Body of pancreas (tissue), 4 donors: ENCODE data around the gene KRTAP10-12. TPM values are rescaled to one million over a fixed set of nuclear protein-coding genes. Genes with fewer than 3 reads are reported as not detected.
"Not testable (repeated sequence)": the region's sequence is repeated elsewhere in the genome, so short reads cannot be mapped to it uniquely, and the experiment has no call there.

Source experiments
- ATAC-seq: fragments of 150-250 bp; one replicate; pipeline ENCODE4 v1.9.1; 2016
- DNase-seq, 4 donors: peaks; one replicate each; pipeline ENCODE4 v3.0.0-alpha.2; 2019
- H3K27ac ChIP-seq, 4 donors: fragments of 200-600 bp; sonication (generic); 1 replicate in 3 of 4; 2 replicates in 1 of 4; pipeline versions ENCODE4 v1.5.1 to v1.6.1; 2016 to 2019; ENCODE audit warnings: mild to moderate bottlenecking in 1 of 4, mixed read lengths in 1 of 4, moderate library complexity in 1 of 4
- H3K27me3 ChIP-seq, 2 donors: fragments of 200-600 bp; sonication (generic); one replicate each; pipeline ENCODE4 v1.6.0; 2016; ENCODE audit warnings: mild to moderate bottlenecking in 1 of 2
- H3K36me3 ChIP-seq, 2 donors: fragments of 200-600 bp; sonication (generic); replicated peaks in 1 of 2; 2 replicates each; pipeline ENCODE4 v1.5.1; 2016; ENCODE audit warnings: low read depth in 2 of 2; ENCODE audit not compliant: insufficient read depth in 1 of 2
- H3K4me1 ChIP-seq: fragments of 200-600 bp; sonication (generic); one replicate; pipeline ENCODE4 v1.6.0; 2016
- H3K4me3 ChIP-seq, 2 donors: fragments of 200-600 bp; sonication (generic); 1 replicate in 1 of 2; 2 replicates in 1 of 2; pipeline ENCODE4 v1.5.1; 2016 to 2019
- H3K9me3 ChIP-seq, 3 donors: fragments of 200-600 bp; sonication (generic); 1 replicate in 2 of 3; 2 replicates in 1 of 3; pipeline ENCODE4 v1.5.1; 2016
- POLR2A ChIP-seq, 3 donors: fragments of 450-650 bp; IDR thresholded peaks; one replicate each; pipeline ENCODE4 v1.6.1; 2016; ENCODE audit warnings: antibody characterized with exemption in 3 of 3, mild to moderate bottlenecking in 2 of 3
- WGBS, 2 donors: methylation state at CpG; one replicate each; pipeline ENCODE4 v1.1.5; 2017; 5-methylcytosine and 5-hydroxymethylcytosine counted together
- intact Hi-C: fragments of 100-400 bp; cut with DNase I; formaldehyde crosslinking; loops from one replicate; pipeline ENCODE4 v1.15.1; 2023
- total RNA-seq, 2 donors: library from RNA; depleted of rRNA; stranded (reverse); fragments of >200 nt; gene quantifications; one replicate each; pipeline ENCODE4 v1.1.0, GENCODE V29; 2016
- TF ChIP-seq, protein P1 (sequence below), 7 experiments: fragments of 450-650 bp in 4 of 7; fragments of 200-600 bp in 3 of 7; sonication (generic) in 3 of 7; IDR thresholded peaks; one replicate each; pipeline ENCODE4 v1.5.1; 2016 to 2019; ENCODE audit warnings: antibody characterized with exemption in 7 of 7

Gene KRTAP10-12
- total RNA-seq, 2 donors from 2014 or later, result not detected

GRCh38 chr21:44682580-44683151 is 14.3 kb upstream of the KRTAP10-12 start:
- intact Hi-C loops, result no loop called here
- no peaks in the 10 kb centered on the region for H3K9me3 ChIP-seq
- H3K36me3 ChIP-seq, result no peaks in the 10 kb centered on the region
- TF ChIP-seq POLR2A (IDR thresholded peaks at IDR 0.05), result no peak
- TF ChIP-seq, protein P1, sequence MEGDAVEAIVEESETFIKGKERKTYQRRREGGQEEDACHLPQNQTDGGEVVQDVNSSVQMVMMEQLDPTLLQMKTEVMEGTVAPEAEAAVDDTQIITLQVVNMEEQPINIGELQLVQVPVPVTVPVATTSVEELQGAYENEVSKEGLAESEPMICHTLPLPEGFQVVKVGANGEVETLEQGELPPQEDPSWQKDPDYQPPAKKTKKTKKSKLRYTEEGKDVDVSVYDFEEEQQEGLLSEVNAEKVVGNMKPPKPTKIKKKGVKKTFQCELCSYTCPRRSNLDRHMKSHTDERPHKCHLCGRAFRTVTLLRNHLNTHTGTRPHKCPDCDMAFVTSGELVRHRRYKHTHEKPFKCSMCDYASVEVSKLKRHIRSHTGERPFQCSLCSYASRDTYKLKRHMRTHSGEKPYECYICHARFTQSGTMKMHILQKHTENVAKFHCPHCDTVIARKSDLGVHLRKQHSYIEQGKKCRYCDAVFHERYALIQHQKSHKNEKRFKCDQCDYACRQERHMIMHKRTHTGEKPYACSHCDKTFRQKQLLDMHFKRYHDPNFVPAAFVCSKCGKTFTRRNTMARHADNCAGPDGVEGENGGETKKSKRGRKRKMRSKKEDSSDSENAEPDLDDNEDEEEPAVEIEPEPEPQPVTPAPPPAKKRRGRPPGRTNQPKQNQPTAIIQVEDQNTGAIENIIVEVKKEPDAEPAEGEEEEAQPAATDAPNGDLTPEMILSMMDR (IDR thresholded peaks at IDR 0.05), result no peak
- H3K4me3 ChIP-seq, result no peak overlapping the region
- DNase-seq (no peak), ATAC-seq (no peak)
- H3K27me3 ChIP-seq, result no peaks in the 10 kb centered on the region
- H3K27ac ChIP-seq, result no peak overlapping the region
- 46 to 64% methylated on average over 9 to 15 of the region's 15 CpGs for WGBS, 2 donors
- H3K4me1 ChIP-seq, result no peaks in the 10 kb centered on the region

GRCh38 chr21:44684077-44684476 is 12.9 kb upstream of the KRTAP10-12 start:
- Histone ChIP-seq H3K4me3 (no peak overlapping the region), H3K27me3 (no peaks in the 10 kb centered on the region), H3K4me1 (no peaks in the 10 kb centered on the region), H3K9me3 (no peaks in the 10 kb centered on the region), H3K27ac (no peak overlapping the region), H3K36me3 (no peaks in the 10 kb centered on the region)
- DNase-seq (no peak), ATAC-seq (no peak)
- intact Hi-C loops, result no loop called here
- no peak for TF ChIP-seq POLR2A (IDR thresholded peaks at IDR 0.05)
- TF ChIP-seq, protein P1 (IDR thresholded peaks at IDR 0.05), result no peak
- 57 to 58% methylated on average over 7 of the region's 7 CpGs for WGBS, 2 donors

GRCh38 chr21:44684483-44684882 is 12.5 kb upstream of the KRTAP10-12 start:
- Histone ChIP-seq H3K36me3 (no peaks in the 10 kb centered on the region), H3K9me3 (no peaks in the 10 kb centered on the region), H3K4me1 (no peaks in the 10 kb centered on the region), H3K4me3 (no peak overlapping the region), H3K27me3 (no peaks in the 10 kb centered on the region), H3K27ac (no peak overlapping the region)
- 39 to 50% methylated on average over 6 of the region's 6 CpGs for WGBS, 2 donors
- ATAC-seq (no peak), DNase-seq (no peak)
- intact Hi-C loops, result no loop called here
- TF ChIP-seq, protein P1 (IDR thresholded peaks at IDR 0.05), result no peak
- TF ChIP-seq POLR2A (IDR thresholded peaks at IDR 0.05), result no peak

DNA sequence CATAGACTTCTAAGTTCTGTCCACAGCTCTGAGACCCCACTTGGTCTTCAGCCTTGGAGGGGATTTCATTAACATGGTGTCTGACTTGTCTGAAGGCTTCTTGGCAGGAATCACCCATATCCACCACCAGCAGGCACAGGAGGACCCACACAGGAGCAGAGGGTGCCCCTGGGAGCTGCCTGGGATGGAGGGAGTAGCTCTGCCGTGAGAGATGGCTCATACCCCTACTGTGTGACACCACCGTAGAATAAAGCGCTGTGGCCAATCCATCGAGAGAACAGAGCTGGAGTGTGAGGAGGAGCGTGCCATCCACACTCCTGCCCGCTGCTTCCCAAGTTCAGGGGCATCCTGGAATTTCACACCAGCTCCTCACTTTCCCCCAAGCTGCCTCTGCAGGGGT is 11.9 kb upstream of the KRTAP10-12 start:
- WGBS, 2 donors, result 47 to 62% methylated on average over 4 to 6 of the region's 6 CpGs
- DNase-seq, H3K4me3 ChIP-seq, H3K27me3 ChIP-seq, H3K4me1 ChIP-seq, H3K9me3 ChIP-seq, intact Hi-C loops, H3K36me3 ChIP-seq, H3K27ac ChIP-seq, ATAC-seq: not testable (repeated sequence)

DNA sequence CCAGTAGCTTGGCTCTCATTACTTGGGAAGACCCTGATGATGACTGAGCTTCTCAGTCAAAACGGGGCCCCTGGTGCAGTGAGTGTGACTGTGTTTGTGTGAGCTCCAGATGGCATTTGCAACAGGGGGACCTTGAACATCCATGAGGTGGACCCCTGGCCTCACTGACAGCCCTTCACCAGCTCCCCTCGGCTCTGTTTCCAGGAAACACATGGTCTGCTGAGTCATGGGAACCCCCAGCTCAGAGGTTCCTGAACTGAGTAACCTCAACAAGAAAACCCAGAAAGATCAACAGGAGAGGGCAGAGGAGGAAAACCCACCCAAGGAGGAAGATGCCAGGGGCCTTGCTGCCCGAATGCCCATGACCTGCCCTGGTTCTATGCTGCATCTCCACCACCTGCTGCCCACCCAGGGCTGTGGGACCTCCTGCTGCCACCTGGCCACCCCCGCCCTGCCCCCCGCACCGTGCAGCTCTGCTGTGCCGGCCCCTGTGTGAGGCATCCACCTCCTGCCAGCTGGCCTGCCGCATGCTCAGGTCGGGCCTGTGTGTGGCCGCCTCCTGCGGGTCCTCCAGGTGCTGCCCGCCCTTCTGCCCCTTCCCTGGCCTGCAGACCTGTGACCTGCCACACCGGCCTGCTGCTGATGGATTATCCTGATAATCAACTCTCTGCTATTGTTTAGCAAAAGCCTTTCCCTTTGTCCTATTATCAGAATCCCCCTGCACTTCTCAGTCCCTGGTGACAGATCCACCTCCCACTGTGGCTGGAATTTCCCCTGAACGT is 10.8 kb upstream of the KRTAP10-12 start:
- no peak for TF ChIP-seq POLR2A (IDR thresholded peaks at IDR 0.05)
- TF ChIP-seq, protein P1 (IDR thresholded peaks at IDR 0.05), result no peak
- H3K27ac ChIP-seq, result no peak overlapping the region
- intact Hi-C loops, result no loop called here
- no peaks in the 10 kb centered on the region for H3K9me3 ChIP-seq
- WGBS, 2 donors, result 18 to 29% methylated on average over 2 to 11 of the region's 14 CpGs
- DNase-seq (no peak), ATAC-seq (no peak)
- H3K4me1 ChIP-seq, result no peaks in the 10 kb centered on the region
- H3K4me3 ChIP-seq, result no peak overlapping the region
- H3K36me3 ChIP-seq, result no peaks in the 10 kb centered on the region
- H3K27me3 ChIP-seq, result no peaks in the 10 kb centered on the region
